ENCODE results near the gene TMEM179.
"Not testable (repeated sequence)": the region's sequence is repeated elsewhere in the genome, so short reads cannot be mapped to it uniquely, and the experiment has no call there.

Gene TMEM179

DNA sequence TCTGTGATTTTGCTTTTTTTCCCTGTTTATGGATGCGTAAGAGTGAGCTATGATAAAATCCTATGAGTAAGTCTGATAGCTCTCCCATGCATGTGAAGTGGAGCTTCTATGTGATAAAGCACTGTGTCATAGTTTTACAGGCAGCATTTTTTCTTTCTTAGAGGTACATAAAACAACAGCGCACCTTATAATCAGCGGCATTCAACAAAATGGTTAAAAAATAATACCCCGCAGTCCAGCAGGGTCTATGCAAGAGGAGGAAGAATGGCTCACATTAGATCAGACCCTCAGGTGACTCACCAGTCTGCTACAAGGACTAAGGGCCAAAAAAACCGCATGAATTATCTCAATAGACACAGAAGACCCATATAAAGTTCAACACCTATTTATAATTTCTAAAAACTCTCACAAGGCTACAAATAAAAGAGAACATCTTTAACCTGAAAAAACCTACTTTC lies 33.0 kb upstream of the TMEM179 start:
- DNase-seq (ENCODE audit: low read depth), result no peak

DNA sequence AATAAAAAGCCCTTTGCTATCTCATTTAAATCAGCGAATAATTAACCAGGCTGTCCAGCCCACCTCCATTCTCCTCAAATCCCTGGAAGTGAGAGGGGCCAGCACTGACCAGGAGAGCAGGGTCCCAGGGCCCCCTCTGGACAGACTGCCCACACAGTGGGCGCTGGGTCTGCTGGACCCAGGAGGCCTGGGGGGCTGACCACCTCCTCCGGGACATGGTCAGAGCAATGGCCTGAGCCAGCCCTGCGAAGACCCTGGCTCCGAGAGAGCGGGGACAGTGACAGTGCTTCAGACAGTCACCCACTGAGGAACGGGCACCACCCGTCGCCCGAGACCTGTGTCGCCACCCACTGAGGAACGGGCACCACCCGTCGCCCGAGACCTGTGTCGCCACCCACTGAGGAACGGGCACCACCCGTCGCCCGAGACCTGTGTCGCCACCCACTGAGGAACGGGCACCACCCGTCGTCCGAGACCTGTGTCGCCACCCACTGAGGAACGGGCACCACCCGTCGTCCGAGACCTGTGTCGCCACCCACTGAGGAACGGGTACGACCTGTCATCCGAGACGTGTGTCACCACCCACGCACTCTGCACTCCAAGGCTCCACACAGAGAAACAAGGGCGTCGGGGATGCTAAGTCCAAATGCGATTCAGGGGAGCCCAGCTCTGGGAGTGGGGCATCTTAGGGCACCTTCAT lies 32.4 kb upstream of the TMEM179 start:
- DNase-seq (ENCODE audit: low read depth), result not testable (repeated sequence)

DNA sequence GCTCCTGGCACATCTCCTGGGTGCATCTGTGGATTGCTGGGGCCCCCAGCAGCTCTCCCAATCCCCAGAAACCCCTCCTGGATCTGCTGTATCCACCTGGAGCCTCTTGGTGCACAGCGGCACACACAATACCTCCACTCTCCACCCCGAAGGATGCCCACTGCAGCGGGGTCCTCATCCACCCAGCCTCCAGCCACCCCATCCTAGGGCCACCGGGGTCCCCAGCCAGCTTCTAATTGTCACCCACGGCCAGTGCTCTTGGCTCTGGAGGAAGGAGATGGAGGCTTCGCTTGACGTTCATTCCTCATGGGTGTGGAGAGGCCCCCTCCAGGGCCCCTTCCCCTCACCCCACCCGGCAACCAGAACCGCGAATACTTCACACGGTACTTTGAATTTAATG lies 31.6 kb upstream of the TMEM179 start:
- DNase-seq (ENCODE audit: low read depth), result no peak

DNA sequence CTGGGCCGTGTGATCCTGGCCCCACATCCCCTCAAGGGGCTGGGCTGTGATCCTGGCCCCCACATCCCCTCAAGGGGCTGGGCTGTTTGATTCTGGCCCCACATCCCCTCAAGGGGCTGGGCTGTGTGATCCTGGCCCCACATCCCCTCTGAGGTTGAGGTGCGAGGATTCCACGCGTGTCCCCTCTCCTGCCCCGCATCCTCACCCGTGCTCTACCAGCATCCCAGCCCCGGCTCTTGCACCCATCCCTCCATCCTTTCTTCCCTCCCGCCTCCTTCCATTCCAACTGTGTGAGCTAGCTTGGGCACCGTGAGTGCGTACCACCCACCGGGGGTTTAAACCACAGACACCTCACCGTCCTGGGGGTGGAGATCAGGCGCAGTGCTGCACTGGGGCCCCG lies 31.1 kb upstream of the TMEM179 start:
- DNase-seq (ENCODE audit: low read depth), result no peak

DNA sequence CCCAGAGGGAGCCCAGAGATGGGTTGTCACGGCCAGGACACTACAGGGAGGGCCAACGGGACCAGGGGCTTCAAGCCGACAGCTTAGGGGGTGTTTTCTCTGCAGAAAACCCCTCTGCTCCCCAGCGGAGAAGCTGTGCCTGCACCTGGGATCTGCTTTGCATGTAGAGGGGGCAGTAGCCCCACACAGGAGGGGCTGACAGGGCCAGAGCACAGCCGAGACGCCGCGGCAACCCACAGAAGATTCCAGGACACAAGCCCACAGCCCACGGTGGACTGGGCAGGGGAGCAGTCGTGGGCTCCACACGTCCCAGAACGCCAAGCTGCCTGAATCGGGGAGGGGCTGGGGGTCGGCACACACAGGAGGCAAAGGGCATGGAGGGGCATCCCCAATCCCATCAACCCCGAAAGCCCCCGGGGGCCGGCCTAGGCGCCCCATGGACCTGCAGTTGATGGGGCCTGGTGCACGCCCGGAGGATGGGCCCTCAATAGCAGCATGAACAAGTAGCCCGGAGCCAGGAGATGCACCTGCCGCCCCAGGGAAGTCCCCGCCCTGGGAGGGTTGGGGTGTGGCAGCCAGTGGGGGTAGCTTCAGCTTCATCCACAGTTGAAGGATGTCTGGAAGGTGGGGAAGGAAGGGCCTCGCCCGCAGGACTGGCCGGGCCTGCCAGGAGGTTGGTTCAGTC lies 30.5 kb upstream of the TMEM179 start:
- DNase-seq (ENCODE audit: low read depth), result no peak

DNA sequence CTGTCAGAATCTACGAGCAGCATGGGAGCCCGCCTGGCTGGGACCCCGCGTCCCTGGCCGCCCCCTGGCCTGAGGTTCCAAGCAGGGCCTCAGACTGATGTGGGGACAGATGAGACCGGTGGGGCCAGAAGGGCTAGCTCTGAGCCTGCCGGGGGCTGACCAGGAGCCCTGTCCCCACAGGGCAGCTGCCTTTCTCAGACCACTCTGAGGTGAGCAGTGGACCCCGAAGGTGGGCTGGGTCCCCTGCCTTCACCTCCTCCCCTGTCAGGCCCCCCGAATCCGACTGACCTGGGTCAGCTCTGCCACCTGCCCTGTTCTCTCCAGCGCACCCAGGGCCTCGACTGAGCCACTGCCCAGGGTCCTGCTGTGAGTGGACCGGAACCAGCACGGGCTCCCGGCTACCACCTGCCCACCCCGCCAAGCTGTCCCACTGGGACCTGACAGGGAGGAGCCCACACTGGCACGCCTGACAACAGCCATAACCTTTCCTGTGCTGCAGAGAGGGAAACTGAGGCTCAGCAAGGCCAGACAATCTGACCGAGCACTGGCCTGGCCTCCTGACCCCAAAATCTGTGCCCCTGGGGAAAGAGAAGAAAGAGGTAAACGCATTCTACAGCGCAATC lies 29.7 kb upstream of the TMEM179 start:
- DNase-seq (ENCODE audit: low read depth), result no peak

DNA sequence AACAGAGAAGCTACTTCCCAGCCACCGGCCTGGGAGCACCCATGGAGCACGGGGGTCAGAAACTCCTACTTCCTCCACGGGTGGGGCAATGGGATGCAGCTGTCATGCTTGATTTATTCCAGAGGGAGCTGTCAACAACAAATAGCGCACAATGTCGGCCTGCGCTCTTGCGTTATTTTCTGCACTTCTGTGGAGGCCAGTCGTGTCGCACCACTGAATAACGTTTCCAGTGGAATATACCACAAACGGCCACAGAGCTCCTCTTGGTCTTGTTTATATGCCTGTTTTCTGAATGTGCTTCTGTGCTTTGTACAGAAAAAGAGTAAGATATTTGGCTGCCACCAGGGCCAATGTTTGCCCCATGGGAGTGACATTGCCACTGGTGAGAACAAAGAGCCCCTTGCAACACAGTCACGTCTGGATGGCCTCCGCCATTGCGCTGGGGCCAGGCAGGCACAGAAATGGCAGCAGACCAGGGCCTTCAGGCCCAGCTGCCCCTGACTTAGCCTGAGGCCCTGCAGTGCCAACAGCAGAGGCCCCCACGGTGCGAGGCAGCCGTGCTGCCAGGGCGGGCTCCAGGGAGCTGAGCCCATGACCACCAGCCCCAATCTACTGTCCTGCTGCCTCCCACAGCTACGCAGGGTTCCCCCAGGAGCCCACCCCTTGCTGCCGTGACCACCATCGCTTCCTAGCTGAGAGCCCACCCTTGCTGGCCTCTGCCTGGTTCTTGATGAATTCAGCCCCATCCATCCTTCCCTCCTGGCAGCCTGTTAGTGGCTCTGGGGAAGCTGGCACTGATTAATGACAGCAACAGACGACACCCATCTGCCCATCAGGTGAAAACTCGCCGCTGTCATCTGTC lies 28.9 kb upstream of the TMEM179 start:
- DNase-seq (ENCODE audit: low read depth), result no peak

DNA sequence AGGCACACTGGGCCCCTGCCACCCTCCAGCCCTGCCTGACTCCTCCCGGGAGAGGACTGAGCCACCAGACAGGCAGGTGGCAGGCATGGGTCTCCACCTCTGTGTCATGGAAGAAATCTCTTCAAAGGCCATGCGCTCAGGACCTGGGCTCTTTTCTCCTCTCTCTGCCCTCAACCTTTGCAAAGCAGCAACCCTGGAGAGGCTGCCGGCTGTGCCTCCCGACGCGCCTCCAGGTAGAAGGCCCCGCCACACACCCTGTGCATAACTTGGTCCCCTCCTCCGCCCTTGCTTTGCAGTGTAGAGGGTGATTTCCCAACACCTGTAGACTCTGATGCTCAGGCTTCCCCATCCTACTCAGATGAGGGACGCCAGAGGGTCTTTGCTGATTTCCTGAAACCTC lies 28.2 kb upstream of the TMEM179 start:
- DNase-seq (ENCODE audit: low read depth), result no peak

DNA sequence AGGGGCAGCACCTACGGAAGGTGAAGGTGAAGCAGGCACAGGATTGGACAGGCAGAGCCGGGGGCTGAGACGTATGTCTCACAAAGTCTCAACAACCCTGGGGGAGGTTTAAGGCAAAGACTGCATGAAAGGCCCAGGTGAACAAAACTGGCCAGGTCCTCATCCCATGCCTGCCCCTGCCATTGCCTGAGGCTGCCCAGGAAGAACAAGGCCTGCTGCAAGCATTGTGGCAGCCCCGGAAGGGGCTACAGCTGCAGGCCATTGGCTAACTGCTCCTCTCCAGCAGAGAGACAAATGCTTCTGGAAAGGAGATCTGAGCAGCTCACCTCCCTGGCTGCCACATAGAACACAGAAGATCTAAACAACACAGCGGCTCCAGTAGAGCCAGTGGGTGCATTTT lies 20.4 kb upstream of the TMEM179 start:
- no peak for DNase-seq (ENCODE audit: low read depth)

DNA sequence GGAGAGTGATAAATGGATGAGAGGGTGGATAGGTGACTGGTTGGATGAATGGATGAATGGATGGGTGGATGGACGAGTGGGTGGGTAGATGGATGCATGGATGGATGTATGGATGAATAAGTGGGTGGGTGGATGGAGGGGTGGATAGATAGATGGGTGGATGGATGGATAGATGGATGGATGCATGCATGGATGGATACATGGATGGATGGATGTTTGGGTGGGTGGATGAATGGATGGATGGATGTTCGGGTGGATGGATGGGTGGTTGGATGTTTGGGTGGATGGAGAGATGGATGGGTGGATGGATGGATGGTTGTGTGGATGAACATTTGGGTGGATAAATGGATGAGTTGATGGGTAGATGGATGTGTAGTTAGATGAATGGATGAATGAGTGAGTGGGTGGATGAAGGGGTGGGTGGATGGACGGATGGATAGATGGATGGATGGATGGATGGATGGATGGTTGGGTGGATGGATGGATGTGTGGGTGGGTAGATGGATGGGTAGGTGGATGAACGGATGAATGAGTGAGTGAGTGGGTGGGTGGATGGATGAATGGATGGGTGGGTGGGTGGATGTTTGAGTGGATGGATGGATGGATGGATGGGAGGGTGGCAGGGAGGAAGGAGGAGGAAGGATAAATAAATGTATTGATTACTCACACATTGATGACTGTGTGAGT lies 9.7 kb upstream of the TMEM179 start:
- no peak for DNase-seq (ENCODE audit: low read depth)

DNA sequence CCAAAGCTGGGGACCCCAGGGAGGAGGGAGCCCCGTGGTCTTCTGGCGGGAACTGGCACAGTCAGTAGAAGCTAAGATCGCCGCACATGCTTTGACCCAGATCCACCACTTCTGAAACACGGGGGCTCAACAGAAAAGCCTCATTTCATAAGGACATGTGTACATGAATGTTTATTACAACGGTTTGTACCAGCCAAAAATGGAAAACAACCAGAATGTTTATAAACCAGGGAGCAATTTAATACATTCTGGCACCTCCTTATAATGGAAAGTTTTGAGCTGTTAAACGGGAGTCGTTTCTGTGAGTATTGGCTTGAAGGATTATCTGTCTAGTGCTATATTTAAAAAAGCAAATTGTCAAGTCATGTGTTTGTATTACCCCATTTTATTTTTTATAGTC lies 7.3 kb upstream of the TMEM179 start:
- DNase-seq (ENCODE audit: low read depth), result no peak

DNA sequence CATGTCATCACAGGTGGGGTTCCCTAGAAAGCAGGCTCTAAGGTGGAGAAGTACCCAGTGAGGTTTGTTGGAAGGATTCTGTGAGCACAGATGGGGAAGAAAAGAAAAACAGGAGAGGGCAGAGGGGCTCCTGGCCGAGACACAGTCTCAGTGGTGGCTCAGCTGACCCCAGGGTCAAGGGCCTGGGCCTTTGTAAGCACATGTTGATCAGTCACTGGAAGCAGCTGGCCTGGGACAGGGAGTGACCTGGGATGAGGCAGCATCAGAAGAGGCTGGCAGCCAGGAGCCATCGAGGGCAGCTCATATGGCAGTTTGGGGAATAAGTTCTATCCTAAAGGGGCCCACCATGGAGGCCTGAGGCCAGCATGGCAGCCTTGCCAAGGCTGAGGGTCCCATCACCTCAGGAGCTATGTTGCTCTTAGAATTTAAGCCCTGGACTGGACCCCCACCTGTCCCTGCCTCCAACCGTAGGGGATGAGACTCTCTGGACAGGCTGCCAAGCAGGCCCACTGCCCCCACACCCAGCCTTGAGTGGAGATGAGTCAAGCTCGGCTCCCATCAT lies 6.3 kb upstream of the TMEM179 start:
- DNase-seq (ENCODE audit: low read depth), result no peak

DNA sequence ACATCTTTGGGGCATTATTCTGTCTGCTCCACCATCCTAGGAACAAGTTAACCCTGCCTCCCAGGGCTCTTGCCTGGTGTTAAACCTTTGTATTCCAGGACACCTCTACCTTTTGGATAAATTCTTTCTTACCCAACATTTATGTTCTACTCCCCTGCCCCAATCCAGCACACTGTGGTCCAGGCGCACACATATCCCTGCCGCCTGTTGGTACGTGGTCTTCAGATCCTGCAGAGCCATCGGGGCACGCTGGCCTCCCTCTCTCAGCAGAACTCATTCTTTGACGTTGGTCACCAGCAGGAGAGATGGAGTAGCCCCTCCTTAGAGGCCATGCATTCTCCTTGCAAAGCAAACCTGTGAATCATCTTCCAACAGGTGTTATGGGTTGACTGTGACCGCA lies 5.1 kb upstream of the TMEM179 start:
- no peak for DNase-seq (ENCODE audit: low read depth)

DNA sequence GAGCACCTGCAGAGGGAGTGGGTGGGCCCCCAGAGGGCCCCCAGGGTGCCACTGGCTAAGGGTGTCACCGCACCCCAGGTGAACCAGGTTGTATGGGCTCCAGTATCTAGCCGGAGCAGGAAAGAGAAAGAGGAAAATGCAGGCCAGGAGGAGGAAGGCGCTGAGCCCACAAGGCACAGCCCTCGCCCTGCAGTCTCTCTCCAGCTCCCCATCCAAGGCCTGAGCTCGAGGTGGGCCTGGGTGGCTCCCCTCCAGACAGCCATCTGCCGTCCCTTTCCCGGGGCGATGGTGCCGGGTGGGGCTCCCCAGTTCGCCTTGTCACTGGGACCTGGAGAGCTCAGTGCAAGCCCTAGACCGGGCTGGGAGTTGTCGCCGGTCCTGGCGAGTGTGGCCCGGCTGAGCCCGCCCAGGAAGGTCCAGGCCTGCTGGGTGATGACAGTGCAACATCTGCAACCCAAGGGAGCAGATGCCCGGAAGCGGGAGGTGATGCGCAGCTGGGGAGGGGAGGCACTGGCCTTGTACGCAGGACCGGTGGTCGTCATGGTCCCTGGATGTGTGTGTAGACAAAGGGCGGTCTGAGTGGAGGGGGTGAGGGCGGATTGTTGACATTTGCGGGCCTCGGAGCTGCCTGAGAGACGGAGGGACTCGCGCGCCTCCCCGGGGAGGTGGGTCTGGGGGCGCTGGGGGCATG lies 716 bp downstream of the TMEM179 start:
- DNase-seq (ENCODE audit: low read depth), result no peak

DNA sequence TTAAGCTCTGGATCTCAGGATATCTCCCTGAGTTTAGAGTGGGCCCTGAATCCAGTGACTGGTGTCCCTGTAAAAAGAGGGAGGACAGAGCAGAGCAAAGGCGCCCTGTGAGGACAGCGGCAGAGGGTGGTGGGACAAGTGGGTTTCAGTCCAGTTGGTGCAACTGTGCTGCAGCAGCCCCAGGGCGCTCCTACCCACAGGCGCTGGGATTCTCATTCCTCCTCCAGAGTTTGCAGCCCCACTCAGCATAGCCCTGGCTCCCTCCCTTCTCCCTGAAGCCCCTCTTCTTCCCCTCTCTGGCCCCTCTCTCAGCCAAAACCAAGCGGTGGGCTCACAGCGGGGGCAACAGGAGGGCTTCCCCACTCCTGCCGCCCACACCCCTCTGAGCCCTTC lies 1.6 kb downstream of the TMEM179 start:
- no peak for DNase-seq (ENCODE audit: low read depth)

DNA sequence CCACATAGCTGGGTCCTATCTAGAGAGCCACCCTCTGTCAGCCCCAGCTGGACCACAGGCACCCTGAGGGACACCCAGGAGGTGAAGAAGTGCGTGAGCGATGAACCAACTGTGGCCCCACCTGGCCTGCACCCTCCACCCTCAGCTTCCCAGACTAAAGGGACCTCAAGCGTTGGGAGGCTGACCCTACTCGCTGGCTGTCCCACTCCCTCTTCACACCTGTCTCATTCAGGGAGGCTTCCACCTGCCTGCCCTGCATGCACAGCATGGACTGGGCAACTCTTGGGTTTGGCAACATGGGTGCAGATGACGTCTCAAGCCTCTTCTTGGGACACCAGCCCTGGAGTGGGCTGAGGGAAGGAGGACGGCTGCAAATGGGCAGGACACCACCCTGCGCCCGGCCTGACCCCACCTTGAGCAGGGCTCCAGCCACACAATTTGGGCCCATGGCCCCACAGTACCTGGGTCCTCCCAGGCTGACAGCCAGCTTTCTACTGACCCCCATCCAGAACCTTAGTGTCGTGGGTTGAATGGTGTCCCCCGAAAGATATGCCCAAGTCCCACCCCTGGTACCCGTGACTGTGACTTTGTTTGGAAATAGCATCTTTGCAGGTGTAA lies 2.1 kb downstream of the TMEM179 start:
- DNase-seq (ENCODE audit: low read depth), result no peak

DNA sequence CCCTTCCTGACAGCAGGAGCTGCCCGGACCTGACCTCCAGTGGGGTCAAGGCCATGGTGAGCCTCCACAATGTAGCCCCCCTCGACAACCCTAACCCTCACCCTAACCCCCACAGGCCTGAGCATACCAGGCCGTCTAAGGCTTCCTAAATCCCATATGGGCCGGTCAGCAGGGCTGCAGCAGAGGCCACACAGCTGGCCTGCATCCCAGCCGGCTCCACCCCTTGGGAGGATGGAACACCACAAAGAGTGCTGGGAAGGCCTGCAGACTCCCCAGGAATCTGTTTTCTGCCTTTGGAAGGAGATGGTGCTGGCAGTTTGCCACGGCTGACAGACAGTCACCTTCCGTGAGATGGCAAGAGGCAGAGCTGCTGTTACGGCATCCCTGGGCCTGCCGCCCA lies 2.8 kb downstream of the TMEM179 start:
- no peak for DNase-seq (ENCODE audit: low read depth)

DNA sequence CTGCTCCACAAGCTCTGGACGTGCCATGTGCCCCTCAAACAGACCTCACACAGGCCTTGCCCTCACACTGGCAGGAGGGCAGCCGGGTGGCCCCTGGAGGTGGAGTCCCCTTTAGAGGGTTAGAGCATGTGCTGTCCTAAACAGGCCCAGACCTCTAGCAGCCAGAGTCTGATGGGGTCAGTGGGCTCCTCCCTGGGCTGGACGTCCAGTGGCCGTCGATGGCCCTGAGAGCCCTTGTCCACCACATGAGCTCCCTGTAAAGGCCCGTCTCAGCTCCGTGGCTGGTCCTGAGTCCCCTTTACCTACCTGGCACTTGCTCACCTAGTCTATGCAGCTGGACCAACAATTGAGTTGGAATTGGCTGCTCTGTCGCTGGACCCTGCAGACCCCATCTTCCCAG lies 3.8 kb downstream of the TMEM179 start:
- no peak for DNase-seq (ENCODE audit: low read depth)

DNA sequence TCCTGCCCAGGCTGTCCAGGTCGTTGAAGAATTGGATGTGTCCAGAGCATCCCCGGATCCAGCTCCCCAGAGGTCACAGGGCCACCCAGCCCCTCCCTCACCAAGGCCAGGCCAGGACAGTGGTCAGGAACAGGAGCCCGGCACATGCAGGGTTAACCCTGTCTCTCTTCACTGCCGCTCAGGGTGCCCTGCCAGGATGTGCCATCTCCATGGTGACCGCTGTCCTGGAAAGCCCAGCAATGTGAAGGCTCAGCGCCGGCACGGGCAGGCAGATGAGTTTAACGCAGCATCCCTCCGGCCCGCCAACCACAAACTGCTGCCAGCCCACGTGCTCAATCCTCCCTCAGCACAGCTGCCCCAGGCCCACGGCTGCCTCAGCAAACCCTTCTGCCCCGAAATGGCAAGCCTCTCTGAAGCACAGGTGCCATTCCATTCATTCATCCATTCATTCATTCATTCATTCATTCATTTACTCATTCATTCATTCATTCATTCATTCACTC lies 4.4 kb downstream of the TMEM179 start:
- no peak for DNase-seq (ENCODE audit: low read depth)

DNA sequence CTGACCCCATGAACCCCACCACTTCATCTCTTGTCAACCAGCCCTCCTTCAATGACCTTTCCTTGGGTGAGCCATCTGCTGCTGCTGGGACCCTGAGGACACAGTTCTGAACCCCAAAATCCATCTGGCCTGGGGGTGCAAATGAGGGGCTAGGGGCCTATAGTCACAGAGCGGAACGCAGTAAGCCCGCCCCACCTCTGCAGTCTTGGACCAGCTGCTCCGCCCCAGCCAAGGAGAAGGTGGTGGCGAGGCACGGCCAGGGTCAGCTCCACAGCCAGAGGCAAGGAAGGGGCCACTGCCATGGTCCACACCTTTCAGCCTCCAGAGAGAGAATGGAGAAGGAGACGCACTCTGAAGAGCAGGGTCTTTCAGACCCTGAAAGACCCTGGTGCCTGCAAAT lies 5.1 kb downstream of the TMEM179 start:
- DNase-seq (ENCODE audit: low read depth), result no peak

Measured in fibroblast of the conjunctiva (primary cell).